Neural cell (in vitro differentiated cells): ENCODE measurements around the gene SRPX2. TPM values are rescaled to one million over a fixed set of nuclear protein-coding genes. Genes with fewer than 3 reads are reported as not detected.

Experiments used
- H2AFZ ChIP-seq: fragments of 200-600, 300-800 bp; sonication (generic), shearing (Covaris generic); 2 replicates; pipeline ENCODE4 v1.6.0; 2014; ENCODE audit warnings: low read depth, mild to moderate bottlenecking, antibody characterized with exemption, low read length, moderate library complexity
- H3F3A ChIP-seq: fragments of 200-600 bp; shearing (Covaris generic); 2 replicates; pipeline ENCODE4 v1.6.1; 2016; ENCODE audit warnings: mild to moderate bottlenecking, moderate library complexity, mixed read lengths, antibody characterized with exemption, low read length; ENCODE audit not compliant: insufficient read depth, poor library complexity, severe bottlenecking
- H3K27ac ChIP-seq: fragments of 200-600, 300-800 bp; sonication (generic), shearing (Covaris generic); 2 replicates; pipeline ENCODE4 v1.5.1; 2014; ENCODE audit warnings: mild to moderate bottlenecking, low read length, moderate library complexity
- H3K27me3 ChIP-seq: fragments of 300-800, 200-600 bp; sonication (generic), shearing (Covaris generic); 2 replicates; pipeline ENCODE4 v1.6.0; 2014; ENCODE audit warnings: mild to moderate bottlenecking, low read depth, low read length, moderate library complexity; ENCODE audit not compliant: insufficient read depth
- H3K36me3 ChIP-seq: fragments of 300-800, 200-600 bp; sonication (generic), shearing (Covaris generic); 2 replicates; pipeline ENCODE4 v1.5.1; 2014; ENCODE audit warnings: mild to moderate bottlenecking, antibody characterized with exemption, low read length, moderate library complexity; ENCODE audit not compliant: insufficient read depth
- H3K4me2 ChIP-seq: fragments of 300-800, 200-600 bp; sonication (generic), shearing (Covaris generic); 2 replicates; pipeline ENCODE4 v1.6.0; 2014; ENCODE audit warnings: mild to moderate bottlenecking, low read length
- H3K4me3 ChIP-seq: fragments of 300-800, 200-600 bp; sonication (generic), shearing (Covaris generic); 2 replicates; pipeline ENCODE4 v1.5.1; 2014; ENCODE audit warnings: mild to moderate bottlenecking, low read length, moderate library complexity
- H3K79me2 ChIP-seq: fragments of 200-600 bp; shearing (Covaris generic); replicated peaks from 2 replicates; pipeline ENCODE4 v1.6.0; 2014; ENCODE audit warnings: mild to moderate bottlenecking, low read length, moderate library complexity; ENCODE audit not compliant: insufficient read depth
- H3K9ac ChIP-seq: fragments of 300-800, 200-600 bp; sonication (generic), shearing (Covaris generic); 2 replicates; pipeline ENCODE4 v1.6.1; 2016; ENCODE audit warnings: mild to moderate bottlenecking, low read length, mixed read lengths
- H3K9me2 ChIP-seq: fragments of 200-600 bp; shearing (Covaris generic); 2 replicates; pipeline ENCODE4 v1.6.1; 2016; ENCODE audit warnings: mild to moderate bottlenecking, low read length, mixed read lengths; ENCODE audit not compliant: insufficient read depth
- H3K9me3 ChIP-seq: fragments of 200-600, 300-800 bp; sonication (generic), shearing (Covaris generic); 2 replicates; pipeline ENCODE4 v1.6.1; 2016; ENCODE audit warnings: mild to moderate bottlenecking, mixed run types, low read length, moderate library complexity, mixed read lengths
- H4K20me1 ChIP-seq: fragments of 200-600 bp; shearing (Covaris generic); 2 replicates; pipeline ENCODE4 v1.6.1; 2016; ENCODE audit warnings: mild to moderate bottlenecking, mixed run types; ENCODE audit not compliant: insufficient read depth
- CTCF ChIP-seq: fragments of 450-650 bp; IDR thresholded peaks from 2 replicates; pipeline ENCODE4 v1.5.1; 2014; ENCODE audit warnings: antibody characterized with exemption, mild to moderate bottlenecking, moderate library complexity; ENCODE audit not compliant: poor library complexity, severe bottlenecking
- EP300 ChIP-seq: fragments of 450-650 bp; conservative IDR thresholded peaks from 2 replicates; pipeline ENCODE4 v1.6.1; 2014; ENCODE audit warnings: antibody characterized with exemption, mild to moderate bottlenecking, moderate library complexity; ENCODE audit not compliant: poor library complexity, severe bottlenecking
- EZH2 ChIP-seq: fragments of 200-600, 300-800 bp; shearing (Covaris generic), sonication (generic); IDR thresholded peaks from 2 replicates; pipeline ENCODE4 v1.6.1; 2014; ENCODE audit warnings: antibody characterized with exemption, low read length, borderline replicate concordance, mild to moderate bottlenecking; ENCODE audit not compliant: insufficient read depth, poor library complexity, severe bottlenecking
- MXI1 ChIP-seq: fragments of 450-650 bp; conservative IDR thresholded peaks from 2 replicates; pipeline ENCODE4 v1.6.1; 2014; ENCODE audit warnings: antibody characterized with exemption, mild to moderate bottlenecking; ENCODE audit not compliant: poor library complexity, severe bottlenecking
- POLR2AphosphoS5 ChIP-seq: IDR thresholded peaks from 2 replicates; pipeline ENCODE4 v1.6.1; 2012
- RAD21 ChIP-seq: fragments of 450-650 bp; conservative IDR thresholded peaks from 2 replicates; pipeline ENCODE4 v1.6.1; 2014; ENCODE audit warnings: antibody characterized with exemption, mild to moderate bottlenecking, moderate library complexity
- REST ChIP-seq: IDR thresholded peaks from 2 replicates; pipeline ENCODE4 v1.6.1; 2012; ENCODE audit warnings: borderline replicate concordance
- SMC3 ChIP-seq: fragments of 450-650 bp; conservative IDR thresholded peaks from 2 replicates; pipeline ENCODE4 v1.6.1; 2014; ENCODE audit warnings: antibody characterized with exemption, mild to moderate bottlenecking, moderate library complexity; ENCODE audit not compliant: poor library complexity
- TAF1 ChIP-seq: IDR thresholded peaks from 2 replicates; pipeline ENCODE4 v1.6.1; 2012; ENCODE audit warnings: low read depth
- polyA plus RNA-seq: library from polyadenylated mRNA; depleted of rRNA; stranded (reverse); fragments of >200 nt; gene quantifications from 2 replicates; pipeline ENCODE4 v1.2.3, GENCODE V29; 2014

Gene SRPX2
- polyA plus RNA-seq, 1 donor from 2014 or later, result 0.59 TPM

GRCh38 chrX:100643212-100643611 lies 787 bp upstream of the SRPX2 start:
- H4K20me1 ChIP-seq, result no peaks in the 10 kb centered on the region
- H3K79me2 ChIP-seq, result no peaks in the 10 kb centered on the region
- no peaks in the 10 kb centered on the region for H3K9me3 ChIP-seq
- H3K9ac ChIP-seq, result no peak overlapping the region
- TF ChIP-seq RAD21, result no peak
- no peak for TF ChIP-seq CTCF
- no peak for TF ChIP-seq TAF1
- no peak for TF ChIP-seq POLR2AphosphoS5
- TF ChIP-seq REST, result no peak
- no peak for TF ChIP-seq SMC3
- no peak for TF ChIP-seq EZH2
- TF ChIP-seq MXI1, result no peak
- TF ChIP-seq EP300, result no peak
- H3K9me2 ChIP-seq, result no peaks in the 10 kb centered on the region
- no peak overlapping the region for H3K27ac ChIP-seq
- no peak overlapping the region for H3K4me3 ChIP-seq
- H2AFZ ChIP-seq, result no peak overlapping the region
- no peak overlapping the region for H3K4me2 ChIP-seq
- no peaks in the 10 kb centered on the region for H3F3A ChIP-seq
- H3K36me3 ChIP-seq, result no peaks in the 10 kb centered on the region
- H3K27me3 ChIP-seq, result no peaks in the 10 kb centered on the region

- Histone ChIP-seq H3K27me3 (no peaks in the 10 kb centered on the region), H3K4me3 (no peak overlapping the region), H3K4me2 (no peak overlapping the region), H3K36me3 (no peaks in the 10 kb centered on the region), H4K20me1 (no peaks in the 10 kb centered on the region), H3K79me2 (no peaks in the 10 kb centered on the region), H3F3A (no peaks in the 10 kb centered on the region), H2AFZ (no peak overlapping the region), H3K9ac (no peak overlapping the region), H3K27ac (no peak overlapping the region), H3K9me3 (no peaks in the 10 kb centered on the region), H3K9me2 (no peaks in the 10 kb centered on the region)
- TF ChIP-seq RAD21, result no peak
- no peak for TF ChIP-seq POLR2AphosphoS5
- TF ChIP-seq REST, result no peak
- no peak for TF ChIP-seq CTCF
- TF ChIP-seq MXI1, result no peak
These were observed 1.1 kb downstream of the SRPX2 start for GRCh38 chrX:100645106-100645505.
